ENCODE results near the gene PIK3C2B. TPM values are rescaled to one million over a fixed set of nuclear protein-coding genes. Genes with fewer than 3 reads are reported as not detected.

PIK3C2B gene
- total and polyA plus RNA-seq, 4 donors, result 11.9 to 37.6 (median 25.0) TPM

DNA sequence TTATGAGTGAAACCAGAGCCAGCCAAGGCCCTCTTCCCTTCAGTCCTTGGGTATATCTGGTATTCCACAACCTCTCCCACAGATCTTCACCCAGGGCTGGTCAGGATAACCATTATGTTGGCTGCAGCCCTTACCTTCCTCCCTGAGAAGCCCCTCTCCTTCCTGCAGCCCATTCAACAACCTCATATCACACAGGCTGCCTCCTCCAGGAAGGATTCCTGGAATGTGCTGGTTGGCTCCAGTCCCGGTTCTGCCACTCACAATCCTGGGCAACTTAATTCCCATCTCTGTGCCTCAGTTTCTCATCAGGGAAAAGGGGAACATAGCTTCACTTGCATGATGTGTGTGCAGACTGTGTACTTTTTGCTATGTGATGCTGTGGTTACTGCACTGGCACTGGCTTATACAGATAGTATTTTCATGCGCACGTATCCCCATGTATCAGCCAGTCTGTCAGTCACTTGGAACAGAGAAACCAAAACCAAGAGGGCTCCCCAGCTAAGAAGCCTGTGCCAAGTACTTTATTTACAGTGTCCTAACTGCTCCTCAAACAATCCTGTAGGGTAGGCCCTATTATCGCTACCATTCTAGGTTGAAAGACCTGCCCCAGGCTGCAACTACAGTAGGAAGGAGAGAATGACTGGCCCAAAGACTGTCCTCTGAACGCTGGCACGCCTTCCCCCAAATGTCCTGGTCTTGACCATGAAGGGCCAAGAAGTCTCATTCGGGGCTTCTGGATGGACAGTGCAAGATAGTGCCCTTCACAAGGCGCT lies 43.1 kb downstream of the PIK3C2B start:
- H3K27ac ChIP-seq (ENCODE audit: low read depth in 1 of 2, low read length in 1 of 2), result peak overlapping the region; percentile 61 to 84
- H3K9me3 ChIP-seq (ENCODE audit: control insufficient read depth in 4 of 4, insufficient read depth in 3 of 4, low read length in 3 of 4), result no peaks in the 10 kb centered on the region
- 67 to 73% methylated on average over 8 of the region's 8 CpGs for WGBS, 2 donors
- TF ChIP-seq, protein P1, sequence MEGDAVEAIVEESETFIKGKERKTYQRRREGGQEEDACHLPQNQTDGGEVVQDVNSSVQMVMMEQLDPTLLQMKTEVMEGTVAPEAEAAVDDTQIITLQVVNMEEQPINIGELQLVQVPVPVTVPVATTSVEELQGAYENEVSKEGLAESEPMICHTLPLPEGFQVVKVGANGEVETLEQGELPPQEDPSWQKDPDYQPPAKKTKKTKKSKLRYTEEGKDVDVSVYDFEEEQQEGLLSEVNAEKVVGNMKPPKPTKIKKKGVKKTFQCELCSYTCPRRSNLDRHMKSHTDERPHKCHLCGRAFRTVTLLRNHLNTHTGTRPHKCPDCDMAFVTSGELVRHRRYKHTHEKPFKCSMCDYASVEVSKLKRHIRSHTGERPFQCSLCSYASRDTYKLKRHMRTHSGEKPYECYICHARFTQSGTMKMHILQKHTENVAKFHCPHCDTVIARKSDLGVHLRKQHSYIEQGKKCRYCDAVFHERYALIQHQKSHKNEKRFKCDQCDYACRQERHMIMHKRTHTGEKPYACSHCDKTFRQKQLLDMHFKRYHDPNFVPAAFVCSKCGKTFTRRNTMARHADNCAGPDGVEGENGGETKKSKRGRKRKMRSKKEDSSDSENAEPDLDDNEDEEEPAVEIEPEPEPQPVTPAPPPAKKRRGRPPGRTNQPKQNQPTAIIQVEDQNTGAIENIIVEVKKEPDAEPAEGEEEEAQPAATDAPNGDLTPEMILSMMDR (IDR thresholded peaks at IDR 0.05; ENCODE audit: control extremely low read depth, extremely low read depth), result no peak
- peaks cover 0 to 29% (median 4%) of the 10 kb centered on the region in 4 donors for H3K36me3 ChIP-seq (ENCODE audit: control insufficient read depth in 4 of 4, insufficient read depth in 4 of 4, low read length in 4 of 4)
- DNase-seq (no peak), ATAC-seq (ENCODE audit: insufficient read depth, low FRiP score) (no peak)
- no peaks in the 10 kb centered on the region for H3K27me3 ChIP-seq (ENCODE audit: control insufficient read depth in 3 of 3, insufficient read depth in 3 of 3, low read length in 2 of 3)
- no peak overlapping the region for H3K9ac ChIP-seq (ENCODE audit: insufficient read depth in 1 of 2, low read length in 2 of 2)
- no peak overlapping the region for H3K4me3 ChIP-seq
- peaks cover 0 to 21% (median 1%) of the 10 kb centered on the region in 5 donors for H3K4me1 ChIP-seq (ENCODE audit: control insufficient read depth in 5 of 5, insufficient read depth in 5 of 5, low read length in 5 of 5)

DNA sequence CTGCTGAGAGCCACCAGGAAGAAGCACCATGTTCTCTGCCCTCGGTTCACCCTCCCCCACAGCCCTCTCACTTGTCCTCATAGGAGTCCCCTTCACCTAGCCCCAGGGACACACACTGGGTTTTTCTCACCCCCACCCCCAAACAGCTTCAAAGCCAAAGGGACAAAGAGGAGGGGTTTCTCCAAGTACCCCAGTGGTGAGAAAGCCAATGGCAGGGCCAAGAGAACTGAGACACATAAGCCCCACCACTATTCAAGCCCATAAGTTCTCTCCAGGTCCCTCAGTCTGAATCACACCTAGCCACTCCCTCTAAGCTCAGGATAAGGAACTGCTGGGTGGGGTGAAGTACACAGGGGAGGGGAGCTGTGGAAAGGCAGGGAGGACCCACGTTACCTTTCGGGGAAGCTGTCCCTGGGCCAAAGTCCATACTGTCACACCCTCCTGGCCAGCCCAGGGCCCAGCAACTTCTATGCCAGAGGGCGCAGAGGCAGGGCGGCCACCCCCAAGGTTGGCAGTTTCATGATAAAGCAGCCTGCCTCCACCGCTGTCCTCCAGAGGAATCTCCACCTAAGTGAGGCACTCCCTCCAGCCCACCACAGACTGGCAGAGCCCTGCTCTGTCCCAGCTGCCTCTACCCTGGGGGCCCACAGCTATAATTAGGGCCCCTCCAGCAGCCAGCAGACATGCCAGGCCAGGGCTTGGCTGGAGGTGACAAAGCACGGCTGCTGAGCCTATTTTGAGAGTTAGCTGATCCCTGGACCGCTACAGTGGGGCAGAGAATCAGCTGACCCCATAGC lies 43.9 kb downstream of the PIK3C2B start:
- no peak for DNase-seq

DNA sequence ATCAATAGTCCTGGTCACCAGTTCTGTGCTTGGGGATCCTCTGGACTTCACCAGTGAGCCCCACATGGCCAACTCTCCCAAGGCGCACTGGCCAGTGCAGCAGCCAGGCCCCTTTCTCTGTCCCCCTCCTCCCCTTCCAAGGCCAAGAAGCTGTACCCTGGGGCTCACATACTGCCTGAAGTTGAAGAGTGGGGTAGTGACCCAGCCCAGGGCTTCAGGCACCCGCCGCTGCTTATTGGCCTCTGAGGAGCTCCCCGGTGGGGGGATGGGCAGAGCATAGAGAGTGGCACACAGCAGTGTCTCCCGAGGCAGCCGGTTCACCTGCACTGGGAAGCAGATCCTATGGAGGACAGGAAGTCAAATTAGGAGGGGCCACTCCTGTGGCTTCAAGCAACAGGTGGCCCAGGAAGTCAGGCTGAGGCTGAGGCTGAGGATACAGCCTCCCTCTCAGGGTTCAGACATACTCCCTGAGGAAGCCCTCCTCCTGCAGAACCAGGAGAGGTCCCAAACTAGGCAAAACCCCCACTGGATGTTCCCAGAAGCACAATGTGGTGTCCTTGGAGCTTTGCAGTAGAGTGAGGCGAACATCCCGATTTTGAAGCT lies 44.8 kb downstream of the PIK3C2B start:
- Histone ChIP-seq H3K27ac (ENCODE audit: low read depth in 1 of 2, low read length in 1 of 2) (peak overlapping the region in 1 of 2 donors; percentile 6), H3K9me3 (ENCODE audit: control insufficient read depth in 4 of 4, insufficient read depth in 3 of 4, low read length in 3 of 4) (no peaks in the 10 kb centered on the region), H3K4me3 (peak overlapping the region; percentile 3), H3K36me3 (ENCODE audit: control insufficient read depth in 4 of 4, insufficient read depth in 4 of 4, low read length in 4 of 4) (peaks cover 0 to 22% (median 5%) of the 10 kb centered on the region in 4 donors), H3K9ac (ENCODE audit: insufficient read depth in 1 of 2, low read length in 2 of 2) (no peak overlapping the region), H3K27me3 (ENCODE audit: control insufficient read depth in 3 of 3, insufficient read depth in 3 of 3, low read length in 2 of 3) (no peaks in the 10 kb centered on the region), H3K4me1 (ENCODE audit: control insufficient read depth in 5 of 5, insufficient read depth in 5 of 5, low read length in 5 of 5) (peaks cover 0 to 20% (median 0%) of the 10 kb centered on the region in 5 donors)
- DNase-seq (no peak), ATAC-seq (ENCODE audit: insufficient read depth, low FRiP score) (no peak)
- TF ChIP-seq, protein P1 (IDR thresholded peaks at IDR 0.05; ENCODE audit: control extremely low read depth, extremely low read depth), result no peak
- whole genome bisulfite sequencing, 2 donors, result 79 to 83% methylated on average over 8 of the region's 8 CpGs

More for the DNA sequence above, 43.9 kb downstream of the PIK3C2B start:
- Histone ChIP-seq H3K27me3 (ENCODE audit: control insufficient read depth in 3 of 3, insufficient read depth in 3 of 3, low read length in 2 of 3) (no peaks in the 10 kb centered on the region), H3K4me3 (no peak overlapping the region), H3K9me3 (ENCODE audit: control insufficient read depth in 4 of 4, insufficient read depth in 3 of 4, low read length in 3 of 4) (no peaks in the 10 kb centered on the region), H3K36me3 (ENCODE audit: control insufficient read depth in 4 of 4, insufficient read depth in 4 of 4, low read length in 4 of 4) (peaks cover 0 to 25% (median 4%) of the 10 kb centered on the region in 4 donors), H3K9ac (ENCODE audit: insufficient read depth in 1 of 2, low read length in 2 of 2) (no peak overlapping the region), H3K4me1 (ENCODE audit: control insufficient read depth in 5 of 5, insufficient read depth in 5 of 5, low read length in 5 of 5) (peaks cover 0 to 22% (median 0%) of the 10 kb centered on the region in 5 donors), H3K27ac (ENCODE audit: low read depth in 1 of 2, low read length in 1 of 2) (peak overlapping the region; percentile 61 to 84)
- 65 to 73% methylated on average over 7 to 8 of the region's 8 CpGs for WGBS, 2 donors
- TF ChIP-seq, protein P1 (IDR thresholded peaks at IDR 0.05; ENCODE audit: control extremely low read depth, extremely low read depth), result no peak
- ATAC-seq (ENCODE audit: insufficient read depth, low FRiP score), result no peak

Measured in lung (tissue), 12 donors.